ENCODE data around the gene QKI. TPM values are rescaled to one million over a fixed set of nuclear protein-coding genes. Genes with fewer than 3 reads are reported as not detected.

The QKI gene
- total RNA-seq, 1 experiment from 2014 or later: 176 TPM

DNA sequence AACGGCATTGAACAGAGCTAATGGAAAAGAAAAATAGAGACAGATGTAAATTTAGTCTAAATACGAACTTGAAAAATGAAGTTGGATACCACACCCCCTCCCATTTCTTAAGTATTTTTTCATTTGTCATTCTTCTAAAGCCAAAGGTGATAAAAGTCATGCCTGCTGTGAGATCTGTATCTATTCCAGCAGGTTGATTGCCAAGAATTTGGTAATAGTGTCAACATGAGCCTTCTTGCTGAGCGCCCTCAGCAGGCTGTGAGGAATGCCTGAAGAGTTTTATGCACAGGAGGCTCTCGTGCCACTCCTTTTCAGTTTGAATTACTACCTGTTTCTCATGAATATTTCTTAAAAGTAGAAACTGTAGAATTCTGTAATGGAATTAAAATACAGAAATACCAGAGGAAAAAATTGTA lies 165.4 kb downstream of the QKI start:
- H4K20me1 ChIP-seq (ENCODE audit: control insufficient read depth, insufficient read depth, insufficient read length): no peaks in the 10 kb centered on the region
- no peak overlapping the region for H4K5ac ChIP-seq (ENCODE audit: insufficient read length, low read depth, low read length)
- H3K4me2 ChIP-seq (ENCODE audit: insufficient read depth, insufficient read length, low read length): no peak overlapping the region
- no peak overlapping the region for H2AK5ac ChIP-seq (ENCODE audit: insufficient read length, low read length)
- H3K27me3 ChIP-seq (ENCODE audit: insufficient read depth, low read length): no peaks in the 10 kb centered on the region
- peaks cover 35 to 41% of the 10 kb centered on the region in 2 experiments for H3K4me1 Mint-ChIP-seq
- H3K79me1 ChIP-seq (ENCODE audit: insufficient read depth, low read depth, low read length, poor library complexity, severe bottlenecking): no peaks in the 10 kb centered on the region
- WGBS (ENCODE audit: extremely low coverage, insufficient read length, low lambda C conversion rate): no CpG with 5 or more reads among the region's 4 CpGs
- H3K9ac ChIP-seq (ENCODE audit: extremely low read depth, insufficient read length, low read length): no peak overlapping the region
- H3K4me3 Mint-ChIP-seq: no peak overlapping the region
- H3K4me1 ChIP-seq (ENCODE audit: insufficient read depth, low read length): no peaks in the 10 kb centered on the region; the same call in 1 of the 2 replicates
- no peak overlapping the region for H3K56ac ChIP-seq (ENCODE audit: insufficient read length, low read depth, low read length)
- H2BK20ac ChIP-seq (ENCODE audit: low read depth, low read length, poor library complexity, severe bottlenecking): no peak overlapping the region
- H3T11ph ChIP-seq (ENCODE audit: low read length): no peak overlapping the region
- no peaks in the 10 kb centered on the region for H3K9me3 Mint-ChIP-seq
- no peak overlapping the region for H3K4ac ChIP-seq (ENCODE audit: low read depth, low read length)
- no peak overlapping the region for H3K14ac ChIP-seq (ENCODE audit: insufficient read depth, low read length)
- H3K18ac ChIP-seq (ENCODE audit: insufficient read length, low read depth, low read length): no peak overlapping the region
- H3K27me3 Mint-ChIP-seq (ENCODE audit: low read depth): no peaks in the 10 kb centered on the region
- no peaks in the 10 kb centered on the region for H3K36me3 Mint-ChIP-seq (ENCODE audit: insufficient read depth in 1 of 3, low read depth in 3 of 3)
- no peak overlapping the region for H2AFZ ChIP-seq (ENCODE audit: low read length)
- no peak overlapping the region for H3K27ac ChIP-seq (ENCODE audit: insufficient read length, low read depth, low read length)
- H2BK15ac ChIP-seq (ENCODE audit: low read depth, low read length): no peak overlapping the region
- H3K79me2 ChIP-seq (ENCODE audit: insufficient read depth, low read length): no peaks in the 10 kb centered on the region
- no peak for DNase-seq
- H4K91ac ChIP-seq (ENCODE audit: insufficient read length, low read depth, low read length): no peak overlapping the region
- H2BK12ac ChIP-seq (ENCODE audit: insufficient read length, low read depth, low read length): no peak overlapping the region
- H2BK120ac ChIP-seq (ENCODE audit: low read depth, low read length, poor library complexity, severe bottlenecking): no peak overlapping the region
- H3K23me2 ChIP-seq (ENCODE audit: insufficient read length, low read depth, low read length, poor library complexity, severe bottlenecking): no peaks in the 10 kb centered on the region
- peak overlapping the region; percentile 73 to 96 (median 81); a peak in 5 of 7 replicates for H3K27ac Mint-ChIP-seq
- TF ChIP-seq, protein P1, sequence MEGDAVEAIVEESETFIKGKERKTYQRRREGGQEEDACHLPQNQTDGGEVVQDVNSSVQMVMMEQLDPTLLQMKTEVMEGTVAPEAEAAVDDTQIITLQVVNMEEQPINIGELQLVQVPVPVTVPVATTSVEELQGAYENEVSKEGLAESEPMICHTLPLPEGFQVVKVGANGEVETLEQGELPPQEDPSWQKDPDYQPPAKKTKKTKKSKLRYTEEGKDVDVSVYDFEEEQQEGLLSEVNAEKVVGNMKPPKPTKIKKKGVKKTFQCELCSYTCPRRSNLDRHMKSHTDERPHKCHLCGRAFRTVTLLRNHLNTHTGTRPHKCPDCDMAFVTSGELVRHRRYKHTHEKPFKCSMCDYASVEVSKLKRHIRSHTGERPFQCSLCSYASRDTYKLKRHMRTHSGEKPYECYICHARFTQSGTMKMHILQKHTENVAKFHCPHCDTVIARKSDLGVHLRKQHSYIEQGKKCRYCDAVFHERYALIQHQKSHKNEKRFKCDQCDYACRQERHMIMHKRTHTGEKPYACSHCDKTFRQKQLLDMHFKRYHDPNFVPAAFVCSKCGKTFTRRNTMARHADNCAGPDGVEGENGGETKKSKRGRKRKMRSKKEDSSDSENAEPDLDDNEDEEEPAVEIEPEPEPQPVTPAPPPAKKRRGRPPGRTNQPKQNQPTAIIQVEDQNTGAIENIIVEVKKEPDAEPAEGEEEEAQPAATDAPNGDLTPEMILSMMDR (conservative IDR thresholded peaks at IDR 0.05): peak; percentile 46
- H2BK5ac ChIP-seq (ENCODE audit: insufficient read length, low read length): no peak overlapping the region
- H4K8ac ChIP-seq (replicated peaks; ENCODE audit: insufficient read length, low read depth, low read length): no peak overlapping the region
- no peak overlapping the region for H3K23ac ChIP-seq (ENCODE audit: insufficient read length, low read depth, low read length)
- H3K9me3 ChIP-seq (ENCODE audit: control insufficient read depth, low read depth, low read length): no peaks in the 10 kb centered on the region
